ENCODE results near the gene CSRNP3.

CSRNP3 gene

DNA sequence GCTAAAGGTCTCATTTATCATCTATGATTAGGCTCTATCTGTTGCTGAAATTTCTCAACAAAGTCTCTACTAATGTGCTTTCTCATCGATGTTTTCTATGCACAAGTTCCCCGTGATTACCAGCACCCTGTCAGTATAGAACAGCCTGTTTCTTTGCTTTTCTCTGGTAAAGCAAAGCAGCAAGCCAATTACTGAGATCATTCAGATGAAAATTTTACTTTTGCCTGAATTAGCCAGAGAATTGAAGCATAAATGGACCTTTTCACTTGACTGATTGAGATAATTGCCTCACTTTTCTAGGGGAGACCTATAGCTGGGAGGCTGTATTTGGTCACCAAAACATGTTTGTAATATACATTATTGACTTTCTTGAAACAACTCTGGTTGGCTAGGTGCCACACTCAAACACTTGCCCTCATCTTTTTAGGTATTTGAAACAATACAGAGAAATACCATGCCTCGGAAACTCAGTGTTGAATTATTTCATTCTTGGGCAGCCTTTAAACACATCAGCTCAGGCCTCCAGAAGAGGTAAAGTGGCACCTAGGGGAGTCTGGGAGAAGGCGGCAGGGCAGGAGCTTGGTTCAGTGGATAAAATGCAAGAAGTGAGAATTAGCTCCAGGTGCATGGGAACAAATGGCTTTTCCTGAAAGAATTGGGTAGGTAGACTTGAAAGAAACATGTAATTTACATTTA lies 228.4 kb downstream of the CSRNP3 start:
- DNase-seq (ENCODE audit: insufficient read length, low spot score) (no peak), FAIRE-seq (no peak)
- no peak for TF ChIP-seq POLR2A (IDR thresholded peaks at IDR 0.05; ENCODE audit: low read depth, low read length)

DNA sequence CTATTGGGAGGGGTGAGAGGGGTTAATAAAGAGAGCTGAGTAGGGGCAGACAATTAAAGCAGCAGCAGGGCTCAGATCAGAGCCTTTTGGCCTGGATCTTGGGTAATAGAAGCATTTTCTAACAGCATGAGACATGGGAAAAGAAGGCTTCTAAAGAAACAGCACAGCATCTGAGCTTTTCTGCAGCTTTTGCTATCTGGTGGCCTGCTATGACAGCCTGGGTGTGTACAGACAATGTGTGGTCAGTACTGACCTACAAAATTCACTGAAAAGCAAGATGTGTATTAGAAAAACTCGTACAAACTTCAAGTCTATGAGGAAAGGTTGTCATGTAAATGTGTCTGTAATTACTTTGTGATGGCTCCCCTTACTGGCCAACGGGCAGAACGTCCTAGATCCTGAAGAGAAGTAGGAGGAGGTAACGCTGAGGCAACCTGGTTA lies 229.0 kb downstream of the CSRNP3 start:
- DNase-seq (ENCODE audit: insufficient read length, low spot score), result no peak
- peak; percentile 75 for FAIRE-seq
- no peak for TF ChIP-seq POLR2A (IDR thresholded peaks at IDR 0.05; ENCODE audit: low read depth, low read length)

DNA sequence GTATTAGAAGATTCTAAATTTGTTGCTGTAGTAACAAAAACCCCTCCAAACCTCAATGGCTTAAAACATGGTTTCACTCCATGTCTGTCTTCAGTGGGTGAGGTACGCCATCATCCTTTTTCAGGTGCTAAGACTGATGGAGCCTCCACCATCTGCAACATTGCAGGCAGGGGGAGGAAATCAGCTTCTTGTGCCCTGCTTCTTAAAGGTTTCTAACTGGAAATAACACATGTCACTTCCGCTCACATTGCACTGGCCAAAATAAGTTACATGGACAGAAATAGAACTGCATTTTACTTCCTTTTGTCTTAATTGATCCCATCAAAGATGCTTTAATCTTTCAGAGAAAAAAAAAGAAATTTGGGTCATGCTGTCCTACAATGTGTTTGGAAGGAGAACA lies 230.4 kb downstream of the CSRNP3 start:
- FAIRE-seq (no peak), DNase-seq (ENCODE audit: insufficient read length, low spot score) (no peak)
- no peak for TF ChIP-seq POLR2A (IDR thresholded peaks at IDR 0.05; ENCODE audit: low read depth, low read length)

DNA sequence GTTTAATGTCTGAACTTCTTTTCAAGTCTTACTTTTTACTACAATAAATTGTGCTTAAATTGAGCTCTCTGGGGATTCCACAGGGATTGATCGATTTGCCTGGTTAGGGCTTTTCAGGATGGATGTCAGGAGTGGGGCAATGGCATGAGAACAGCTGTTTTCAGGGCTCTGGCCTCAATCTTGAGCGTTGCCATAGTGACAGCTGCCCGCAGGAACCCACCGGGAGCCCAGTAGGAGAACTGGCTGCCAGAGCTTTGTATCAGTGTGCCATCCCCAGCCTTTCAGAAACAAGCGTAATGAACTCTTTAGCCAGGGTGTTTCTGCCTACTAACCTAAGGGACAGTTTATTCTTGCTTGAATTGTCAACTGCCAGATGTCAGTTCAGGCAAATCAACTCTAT lies 231.0 kb downstream of the CSRNP3 start:
- FAIRE-seq (no peak), DNase-seq (ENCODE audit: insufficient read length, low spot score) (no peak)
- no peak for TF ChIP-seq POLR2A (IDR thresholded peaks at IDR 0.05; ENCODE audit: low read depth, low read length)

DNA sequence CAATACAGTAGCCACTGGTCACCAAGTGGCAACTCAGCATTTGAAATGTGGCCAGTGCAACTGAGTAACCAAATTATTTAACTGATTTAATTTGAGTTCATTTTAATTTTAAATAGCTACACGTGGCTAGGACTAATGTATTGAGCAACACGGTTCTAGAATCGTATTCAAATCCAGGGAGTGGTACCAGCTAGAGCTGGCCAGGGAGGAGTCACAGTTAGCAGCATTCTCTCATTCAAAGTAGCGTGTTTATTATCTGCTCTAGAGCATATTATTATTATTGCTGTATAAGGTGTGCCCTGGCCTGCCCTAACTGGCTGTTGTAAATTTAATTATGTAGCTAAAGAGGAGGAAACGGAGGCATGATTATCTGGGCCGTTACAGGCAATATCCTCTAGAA lies 231.6 kb downstream of the CSRNP3 start:
- no peak for TF ChIP-seq POLR2A (IDR thresholded peaks at IDR 0.05; ENCODE audit: low read depth, low read length)
- FAIRE-seq (no peak), DNase-seq (ENCODE audit: insufficient read length, low spot score) (no peak)

DNA sequence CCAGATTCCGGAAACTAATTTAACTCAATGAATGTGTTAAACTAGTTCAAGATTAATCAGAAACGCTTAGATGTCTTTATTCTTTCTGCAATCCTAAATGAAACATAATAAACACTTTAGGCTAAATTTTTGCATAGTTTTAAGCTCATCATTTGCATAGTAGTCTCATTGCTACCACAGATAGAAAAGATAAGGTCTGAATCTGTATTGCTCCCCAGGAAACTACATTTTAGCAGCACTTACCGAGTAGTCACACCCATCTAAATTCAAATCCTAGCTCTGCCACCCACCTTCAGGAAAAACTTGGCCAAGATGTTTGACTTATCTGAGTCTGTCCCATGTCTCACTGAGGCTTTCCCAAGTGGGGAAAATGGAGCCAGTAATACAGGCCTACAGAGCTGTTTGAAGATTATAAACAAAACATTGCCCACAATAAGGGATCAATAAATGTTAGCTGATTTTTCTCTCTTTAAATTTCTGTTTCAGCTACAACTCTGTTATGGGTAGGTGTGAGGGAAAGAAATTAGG lies 237.5 kb downstream of the CSRNP3 start:
- FAIRE-seq (no peak), DNase-seq (ENCODE audit: insufficient read length, low spot score) (no peak)
- TF ChIP-seq POLR2A (IDR thresholded peaks at IDR 0.05; ENCODE audit: low read depth, low read length), result no peak

DNA sequence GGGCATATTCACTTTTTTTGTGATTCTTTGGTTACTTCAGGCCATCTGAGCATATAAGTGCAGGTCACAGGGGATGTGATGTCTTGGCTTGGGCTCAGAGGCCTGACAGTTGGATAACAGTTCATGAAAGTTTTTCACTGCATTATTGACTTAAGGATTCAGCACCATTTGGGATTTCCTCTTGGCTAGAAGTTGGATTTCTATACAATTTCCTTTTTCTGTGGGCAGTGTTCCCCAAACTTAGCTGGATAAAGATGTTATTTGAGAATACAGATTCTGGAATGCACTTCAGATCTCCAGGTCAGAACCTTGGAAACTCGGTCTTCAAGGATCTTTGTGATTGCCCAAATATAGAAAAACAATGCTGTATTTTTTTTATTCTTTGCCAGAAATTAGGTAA lies 246.6 kb downstream of the CSRNP3 start:
- FAIRE-seq (no peak), DNase-seq (ENCODE audit: insufficient read length, low spot score) (no peak)
- no peak for TF ChIP-seq POLR2A (IDR thresholded peaks at IDR 0.05; ENCODE audit: low read depth, low read length)

DNA sequence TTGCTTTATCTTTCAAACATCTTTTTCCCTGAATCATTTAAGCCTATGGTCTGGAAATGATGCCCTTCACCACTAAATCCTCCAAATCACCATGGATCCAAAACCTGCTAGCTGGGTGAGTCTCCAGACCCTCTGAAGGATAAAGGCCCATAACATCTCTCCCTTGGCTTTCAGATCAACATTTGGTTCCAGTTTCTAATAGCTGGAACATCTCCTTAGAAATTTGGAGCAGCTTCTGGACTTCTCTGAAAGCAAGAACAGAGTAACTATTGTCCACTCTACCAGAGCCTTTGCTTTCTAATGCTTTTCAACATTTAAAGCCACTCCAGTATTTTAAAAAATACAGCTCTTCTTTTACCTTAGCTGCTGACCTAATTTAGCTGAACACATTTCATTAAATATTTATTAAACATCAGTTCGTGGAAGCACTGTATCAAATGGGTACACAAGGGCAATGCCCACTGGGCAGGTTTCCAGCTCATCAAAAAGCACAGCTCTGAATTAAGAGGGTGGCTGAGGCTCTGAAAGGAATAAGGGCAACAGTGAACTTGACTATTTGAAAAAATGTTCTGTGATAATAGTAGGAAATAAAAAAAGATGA lies 249.2 kb downstream of the CSRNP3 start:
- no peak for TF ChIP-seq POLR2A (IDR thresholded peaks at IDR 0.05; ENCODE audit: low read depth, low read length)
- no peak for FAIRE-seq
- DNase-seq (ENCODE audit: insufficient read length, low spot score), result no peak

DNA sequence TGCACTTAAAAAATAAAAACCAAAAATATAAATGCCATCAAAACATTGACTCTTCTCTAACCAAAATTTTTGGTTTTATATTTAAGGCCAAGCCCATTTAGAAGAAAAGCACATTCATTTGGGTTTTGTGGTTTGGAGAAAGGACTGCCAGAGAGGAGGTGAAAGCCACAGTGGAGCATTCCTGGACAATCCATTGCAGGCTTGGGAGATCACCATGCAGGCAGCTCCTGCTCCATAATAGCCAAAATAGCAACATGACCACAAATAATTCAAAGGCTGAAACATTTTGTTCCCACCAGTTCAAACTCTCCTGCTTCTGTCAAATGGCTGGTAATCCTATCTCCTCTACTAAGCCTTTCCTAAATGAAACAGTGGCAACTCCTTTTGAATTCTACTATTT lies 251.0 kb downstream of the CSRNP3 start:
- TF ChIP-seq POLR2A (IDR thresholded peaks at IDR 0.05; ENCODE audit: low read depth, low read length), result no peak
- no peak for FAIRE-seq
- no peak for DNase-seq (ENCODE audit: insufficient read length, low spot score)

DNA sequence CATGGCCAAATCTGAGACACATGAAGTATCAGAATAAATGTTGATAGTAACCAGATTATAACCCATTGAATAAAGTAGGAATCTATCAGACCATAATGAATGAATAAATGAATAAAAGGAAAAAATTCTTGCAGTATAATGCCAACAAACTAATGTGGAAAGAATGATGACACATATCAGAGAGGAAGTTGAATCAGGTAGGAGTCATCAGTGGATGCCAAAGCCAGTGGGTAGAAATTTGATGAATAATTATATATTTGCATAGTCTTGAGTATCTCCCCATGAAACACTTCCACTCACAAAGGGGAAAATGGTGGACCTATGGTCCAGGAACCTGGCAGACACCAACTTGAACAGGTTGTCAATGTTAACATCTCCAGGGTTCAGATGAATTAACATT lies 255.9 kb downstream of the CSRNP3 start:
- DNase-seq (ENCODE audit: insufficient read length, low spot score) (no peak), FAIRE-seq (peak; percentile 53)
- no peak for TF ChIP-seq POLR2A (IDR thresholded peaks at IDR 0.05; ENCODE audit: low read depth, low read length)

Data from H54 (cell line).